Liver (tissue), 9 donors: ENCODE data around the gene KLF3. TPM values are rescaled to one million over a fixed set of nuclear protein-coding genes. Genes with fewer than 3 reads are reported as not detected.

ENCODE experiments used
- DNase-seq: peaks from one replicate; pipeline ENCODE4 v3.0.0-alpha.2; 2017; ENCODE audit warnings: low spot score
- H3K27ac ChIP-seq, 2 donors: one replicate each; pipeline ENCODE4 v1.7.0; 2013; ENCODE audit warnings: inconsistent platforms in 2 of 2, low read length in 2 of 2, control low read depth in 1 of 2, low read depth in 1 of 2, mild to moderate bottlenecking in 1 of 2
- H3K27me3 ChIP-seq, 4 donors: one replicate each; pipeline versions ENCODE4 v1.6.1 to v1.7.0; 2013; ENCODE audit warnings: low read length in 3 of 4, inconsistent platforms in 1 of 4, mild to moderate bottlenecking in 1 of 4, moderate library complexity in 1 of 4; ENCODE audit not compliant: control insufficient read depth in 4 of 4, insufficient read depth in 4 of 4
- H3K36me3 ChIP-seq, 4 donors: one replicate each; pipeline versions ENCODE4 v1.6.1 to v1.7.0; 2013; ENCODE audit warnings: low read length in 3 of 4, mild to moderate bottlenecking in 3 of 4, low read depth in 1 of 4, moderate library complexity in 1 of 4; ENCODE audit not compliant: control insufficient read depth in 4 of 4, insufficient read depth in 3 of 4
- H3K4me1 ChIP-seq, 4 donors: one replicate each; pipeline versions ENCODE4 v1.6.1 to v1.7.0; 2013; ENCODE audit warnings: low read length in 3 of 4, mild to moderate bottlenecking in 3 of 4, moderate library complexity in 1 of 4; ENCODE audit not compliant: control insufficient read depth in 4 of 4, insufficient read depth in 4 of 4
- H3K4me3 ChIP-seq, 3 donors: one replicate each; pipeline versions ENCODE4 v1.6.1 to v1.7.0; 2013; ENCODE audit warnings: low read length in 3 of 3, control low read depth in 1 of 3, low read depth in 1 of 3, mild to moderate bottlenecking in 1 of 3
- H3K9ac ChIP-seq, 2 donors: one replicate each; pipeline ENCODE4 v1.7.0; 2013; ENCODE audit warnings: low read length in 2 of 2, mild to moderate bottlenecking in 2 of 2, moderate library complexity in 2 of 2, control low read depth in 1 of 2, low read depth in 1 of 2
- H3K9me3 ChIP-seq, 4 donors: one replicate each; pipeline versions ENCODE4 v1.6.1 to v1.7.0; 2013; ENCODE audit warnings: low read length in 3 of 4; ENCODE audit not compliant: control insufficient read depth in 4 of 4
- ATF3 ChIP-seq: IDR thresholded peaks from 2 replicates; pipeline ENCODE4 v1.6.1; 2016; ENCODE audit warnings: antibody characterized with exemption
- CTCF ChIP-seq: fragments of 150-350 bp; IDR thresholded peaks from 2 replicates; pipeline ENCODE4 v1.5.1; 2017; ENCODE audit warnings: improper control_type of control experiment, low read depth, low read length; ENCODE audit not compliant: missing input control
- EGR1 ChIP-seq, 2 donors: IDR thresholded peaks; 2 replicates each; pipeline ENCODE4 v1.6.1; 2016 to 2018; ENCODE audit warnings: antibody characterized with exemption in 2 of 2, low read depth in 2 of 2
- FOXA1 ChIP-seq: IDR thresholded peaks from 2 replicates; pipeline ENCODE4 v1.6.1; 2016; ENCODE audit warnings: antibody characterized with exemption
- FOXA2 ChIP-seq: IDR thresholded peaks from 2 replicates; pipeline ENCODE4 v1.6.1; 2016; ENCODE audit warnings: antibody characterized with exemption
- GABPA ChIP-seq, 2 donors: IDR thresholded peaks in 1 of 2; conservative IDR thresholded peaks in 1 of 2; 2 replicates each; pipeline ENCODE4 v1.6.1; 2016; ENCODE audit warnings: antibody characterized with exemption in 2 of 2, mild to moderate bottlenecking in 1 of 2, moderate library complexity in 1 of 2
- HNF4A ChIP-seq, 2 donors: conservative IDR thresholded peaks; 2 replicates each; pipeline ENCODE4 v1.6.1; 2016; ENCODE audit warnings: antibody characterized with exemption in 2 of 2, mild to moderate bottlenecking in 2 of 2
- JUND ChIP-seq, 2 donors: IDR thresholded peaks; 2 replicates each; pipeline ENCODE4 v1.6.1; 2016; ENCODE audit warnings: antibody characterized with exemption in 2 of 2
- MAX ChIP-seq: IDR thresholded peaks from 2 replicates; pipeline ENCODE4 v1.6.1; 2016; ENCODE audit warnings: antibody characterized with exemption
- NR2F2 ChIP-seq: IDR thresholded peaks from 2 replicates; pipeline ENCODE4 v1.6.1; 2016; ENCODE audit warnings: antibody characterized with exemption
- RAD21 ChIP-seq, 2 donors: IDR thresholded peaks; 2 replicates each; pipeline ENCODE4 v1.6.1; 2016; ENCODE audit warnings: antibody characterized with exemption in 2 of 2, mild to moderate bottlenecking in 2 of 2
- REST ChIP-seq: IDR thresholded peaks from 2 replicates; pipeline ENCODE4 v1.6.1; 2016; ENCODE audit warnings: antibody characterized with exemption, mild to moderate bottlenecking
- RXRA ChIP-seq, 2 donors: IDR thresholded peaks; 2 replicates each; pipeline ENCODE4 v1.6.1; 2017 to 2018; ENCODE audit warnings: antibody characterized with exemption in 2 of 2, mild to moderate bottlenecking in 1 of 2
- SP1 ChIP-seq: IDR thresholded peaks from 2 replicates; pipeline ENCODE4 v1.6.1; 2018; ENCODE audit warnings: antibody characterized with exemption, mild to moderate bottlenecking
- TAF1 ChIP-seq: conservative IDR thresholded peaks from 2 replicates; pipeline ENCODE4 v1.6.1; 2016; ENCODE audit warnings: antibody characterized with exemption, mild to moderate bottlenecking
- ZBTB33 ChIP-seq: IDR thresholded peaks from 2 replicates; pipeline ENCODE4 v1.6.1; 2016; ENCODE audit warnings: antibody characterized with exemption
- WGBS: extraction: QIAGEN DNeasy Blood & Tissue Kit; methylation state at CpG from one replicate; pipeline ENCODE4 v1.1.7; 2013; 5-methylcytosine and 5-hydroxymethylcytosine counted together
- polyA plus RNA-seq, 2 donors: library from polyadenylated mRNA; stranded (reverse) in 1 of 2; unstranded in 1 of 2; fragments of 200-250 nt in 1 of 2; fragments of >200 nt in 1 of 2; fragmentation: Nextera tagmentation in 1 of 2; extraction: Ambion mirVana in 1 of 2; gene quantifications; one replicate each; pipeline versions ENCODE4 v1.2.1 to v1.2.3, GENCODE V29; 2013 to 2015
- total RNA-seq, 2 donors: library from RNA; depleted of rRNA; stranded (reverse); fragments of >200 nt; gene quantifications; one replicate each; pipeline ENCODE4 v1.2.3, GENCODE V29; 2014
- donor health status: healthy.
- donor health status: healthy.
- donor health status: healthy.
- donor health status: healthy.
- donor health status: healthy.

Gene KLF3
- total and polyA plus RNA-seq, 4 donors = 11.1 to 77.5 (median 21.0) TPM

- peaks cover 0 to 4% (median 2%) of the 10 kb centered on the region in 4 donors for H3K9me3 ChIP-seq
- no peak overlapping the region for H3K9ac ChIP-seq
- no peak for DNase-seq
- H3K36me3 ChIP-seq = no peaks in the 10 kb centered on the region
- 69% methylated on average over 4 of the region's 4 CpGs for WGBS
- H3K27me3 ChIP-seq = no peaks in the 10 kb centered on the region
- TF ChIP-seq SP1 (no peak), RXRA (IDR thresholded peaks at IDR 0.05) (no peak), FOXA2 (no peak), NR2F2 (no peak), EGR1 (IDR thresholded peaks at IDR 0.05; ENCODE audit: low read depth in 2 of 2) (no peak), ATF3 (no peak), GABPA (IDR thresholded peaks at IDR 0.05 in 1 of 2, conservative IDR thresholded peaks at IDR 0.05 in 1 of 2) (no peak), TAF1 (no peak), FOXA1 (no peak), ZBTB33 (no peak)
- H3K27ac ChIP-seq = no peak overlapping the region
- no peak overlapping the region for H3K4me3 ChIP-seq
- H3K4me1 ChIP-seq = no peaks in the 10 kb centered on the region
Observed at GRCh38 chr4:38715050-38715449, 51.1 kb downstream of the KLF3 start.

GRCh38 chr4:38716256-38716655 lies 52.3 kb downstream of the KLF3 start:
- WGBS = 95% methylated on average over 3 of the region's 3 CpGs
- Histone ChIP-seq H3K27ac (no peak overlapping the region), H3K36me3 (no peaks in the 10 kb centered on the region), H3K27me3 (no peaks in the 10 kb centered on the region), H3K9me3 (peaks cover 0 to 4% (median 2%) of the 10 kb centered on the region in 4 donors), H3K4me3 (no peak overlapping the region), H3K9ac (no peak overlapping the region), H3K4me1 (no peaks in the 10 kb centered on the region)
- DNase-seq = no peak
- TF ChIP-seq HNF4A (conservative IDR thresholded peaks at IDR 0.05) (no peak), ATF3 (no peak), TAF1 (no peak), SP1 (no peak), EGR1 (IDR thresholded peaks at IDR 0.05; ENCODE audit: low read depth in 2 of 2) (no peak)

GRCh38 chr4:38717604-38718003 lies 53.6 kb downstream of the KLF3 start:
- Histone ChIP-seq H3K4me3 (no peak overlapping the region), H3K36me3 (no peaks in the 10 kb centered on the region), H3K27me3 (no peaks in the 10 kb centered on the region), H3K4me1 (no peaks in the 10 kb centered on the region), H3K9ac (no peak overlapping the region), H3K9me3 (peaks cover 0 to 4% (median 2%) of the 10 kb centered on the region in 4 donors), H3K27ac (no peak overlapping the region)
- 72% methylated on average over 5 of the region's 5 CpGs for WGBS
- no peak for DNase-seq
- no peak for TF ChIP-seq TAF1
- no peak for TF ChIP-seq ATF3
- no peak for TF ChIP-seq EGR1 (IDR thresholded peaks at IDR 0.05; ENCODE audit: low read depth in 2 of 2)
- TF ChIP-seq JUND (IDR thresholded peaks at IDR 0.05) = no peak
- TF ChIP-seq MAX = no peak
- TF ChIP-seq FOXA2 = no peak
- TF ChIP-seq CTCF = no peak
- TF ChIP-seq NR2F2 = no peak
- TF ChIP-seq FOXA1 = no peak
- TF ChIP-seq RAD21 (IDR thresholded peaks at IDR 0.05) = no peak
- no peak for TF ChIP-seq ZBTB33
- no peak for TF ChIP-seq REST
- TF ChIP-seq HNF4A (conservative IDR thresholded peaks at IDR 0.05) = no peak
- TF ChIP-seq SP1 = no peak
- no peak for TF ChIP-seq GABPA (IDR thresholded peaks at IDR 0.05 in 1 of 2, conservative IDR thresholded peaks at IDR 0.05 in 1 of 2)
